OCI-LY3 (cell line): ENCODE measurements around the gene HAS3.
A peak's percentile ranks its signal among the peaks of the same experiment; 100 is the strongest.

Experiments used
- H2AFZ ChIP-seq: fragments of 200-600, 300-600 bp; shearing (Covaris generic); 2 replicates; pipeline ENCODE4 v1.6.0; 2014; ENCODE audit warnings: antibody characterized with exemption, low read depth, low read length
- H3K27ac ChIP-seq: fragments of 200-600, 300-600 bp; sonication (generic); 2 replicates; pipeline ENCODE4 v1.5.1; 2014; ENCODE audit warnings: mild to moderate bottlenecking, low read length, moderate library complexity, mixed read lengths
- H3K27me3 ChIP-seq: fragments of 200-600, 300-600 bp; sonication (generic); 2 replicates; pipeline ENCODE4 v1.6.1; 2014; ENCODE audit warnings: low read depth, low read length, mixed read lengths
- H3K36me3 ChIP-seq: fragments of 200-600, 300-600 bp; sonication (generic); replicated peaks from 2 replicates; pipeline ENCODE3; 2014; ENCODE audit warnings: low read depth, low read length, mixed read lengths
- H3K4me1 ChIP-seq: fragments of 300-600, 200-600 bp; sonication (generic); 2 replicates; pipeline ENCODE4 v1.6.1; 2014; ENCODE audit warnings: low read length, mixed read lengths
- H3K4me2 ChIP-seq: fragments of 200-600, 300-600 bp; sonication (generic); 2 replicates; pipeline ENCODE4 v1.6.1; 2014; ENCODE audit warnings: low read length, mixed read lengths
- H3K4me3 ChIP-seq: fragments of 300-600, 200-600 bp; sonication (generic); 2 replicates; pipeline ENCODE4 v1.5.1; 2014; ENCODE audit warnings: antibody characterized with exemption, mild to moderate bottlenecking, low read length, moderate library complexity
- H3K79me2 ChIP-seq: fragments of 300-600, 200-600 bp; shearing (Covaris generic); 2 replicates; pipeline ENCODE4 v1.6.1; 2014; ENCODE audit warnings: mild to moderate bottlenecking, low read length, mixed read lengths
- H3K9ac ChIP-seq: fragments of 300-600, 200-600 bp; shearing (Covaris generic); 2 replicates; pipeline ENCODE4 v1.6.0; 2014; ENCODE audit warnings: mild to moderate bottlenecking, low read length, moderate library complexity
- H3K9me3 ChIP-seq: fragments of 200-600, 300-600 bp; shearing (Covaris generic); 2 replicates; pipeline ENCODE4 v1.6.1; 2014; ENCODE audit warnings: low read length, mixed read lengths; ENCODE audit not compliant: insufficient read depth
- H4K20me1 ChIP-seq: fragments of 200-600, 300-600 bp; sonication (generic); 2 replicates; pipeline ENCODE4 v1.6.1; 2016; ENCODE audit warnings: low read length, mixed read lengths; ENCODE audit not compliant: insufficient read depth
- CTCF ChIP-seq: fragments of 200-600, 300-600 bp; sonication (generic); IDR thresholded peaks from 2 replicates; pipeline ENCODE4 v1.5.1; 2014; ENCODE audit warnings: antibody characterized with exemption, low read length, low read depth
- EZH2phosphoT487 ChIP-seq: fragments of 200-600 bp; shearing (Covaris generic); IDR thresholded peaks from 2 replicates; pipeline ENCODE4 v1.6.1; 2018; ENCODE audit warnings: antibody characterized with exemption, mixed run types, low read depth

Gene HAS3

GRCh38 chr16:69077251-69077650, 28.2 kb upstream of the HAS3 start:
- H3K4me3 ChIP-seq, result no peak overlapping the region
- H3K27ac ChIP-seq, result no peak overlapping the region
- H3K4me1 ChIP-seq, result no peaks in the 10 kb centered on the region
- H3K27me3 ChIP-seq, result no peaks in the 10 kb centered on the region
- H3K9me3 ChIP-seq, result no peaks in the 10 kb centered on the region
- no peak overlapping the region for H3K9ac ChIP-seq
- no peaks in the 10 kb centered on the region for H3K36me3 ChIP-seq
- H3K4me2 ChIP-seq, result no peak overlapping the region
- TF ChIP-seq EZH2phosphoT487, result no peak
- TF ChIP-seq CTCF, result no peak
- no peaks in the 10 kb centered on the region for H3K79me2 ChIP-seq
- H4K20me1 ChIP-seq, result no peaks in the 10 kb centered on the region
- H2AFZ ChIP-seq, result no peak overlapping the region

- Histone ChIP-seq H3K9ac (no peak overlapping the region), H3K9me3 (no peaks in the 10 kb centered on the region), H3K4me3 (no peak overlapping the region), H3K27ac (no peak overlapping the region), H2AFZ (no peak overlapping the region), H3K4me2 (no peak overlapping the region), H3K4me1 (no peaks in the 10 kb centered on the region), H3K79me2 (no peaks in the 10 kb centered on the region), H4K20me1 (no peaks in the 10 kb centered on the region), H3K36me3 (no peaks in the 10 kb centered on the region), H3K27me3 (no peaks in the 10 kb centered on the region)
- no peak for TF ChIP-seq EZH2phosphoT487
- TF ChIP-seq CTCF, result no peak
Measured at GRCh38 chr16:69078073-69078472, 27.4 kb upstream of the HAS3 start.

- Histone ChIP-seq H3K9ac (no peak overlapping the region), H2AFZ (no peak overlapping the region), H3K79me2 (no peaks in the 10 kb centered on the region), H3K27ac (no peak overlapping the region), H3K4me3 (no peak overlapping the region), H4K20me1 (no peaks in the 10 kb centered on the region), H3K36me3 (peaks cover 8% of the 10 kb centered on the region), H3K4me2 (no peak overlapping the region), H3K27me3 (no peaks in the 10 kb centered on the region), H3K9me3 (no peaks in the 10 kb centered on the region), H3K4me1 (no peaks in the 10 kb centered on the region)
- TF ChIP-seq EZH2phosphoT487 (no peak), CTCF (no peak)
Measured at GRCh38 chr16:69079697-69080096, 25.8 kb upstream of the HAS3 start.

- Histone ChIP-seq H4K20me1 (no peaks in the 10 kb centered on the region), H3K9me3 (no peaks in the 10 kb centered on the region), H3K4me2 (no peak overlapping the region), H3K36me3 (peaks cover 14% of the 10 kb centered on the region), H3K27me3 (no peaks in the 10 kb centered on the region), H3K79me2 (no peaks in the 10 kb centered on the region), H3K4me3 (no peak overlapping the region), H3K27ac (no peak overlapping the region), H2AFZ (no peak overlapping the region), H3K4me1 (no peaks in the 10 kb centered on the region), H3K9ac (no peak overlapping the region)
- no peak for TF ChIP-seq EZH2phosphoT487
- TF ChIP-seq CTCF, result peak; percentile 40
Measured at GRCh38 chr16:69083306-69083941, 22.0 kb upstream of the HAS3 start.
